Measurements from ENCODE around the gene TRAF3IP1.
A peak's percentile ranks its signal among the peaks of the same experiment; 100 is the strongest.

TRAF3IP1 gene

DNA sequence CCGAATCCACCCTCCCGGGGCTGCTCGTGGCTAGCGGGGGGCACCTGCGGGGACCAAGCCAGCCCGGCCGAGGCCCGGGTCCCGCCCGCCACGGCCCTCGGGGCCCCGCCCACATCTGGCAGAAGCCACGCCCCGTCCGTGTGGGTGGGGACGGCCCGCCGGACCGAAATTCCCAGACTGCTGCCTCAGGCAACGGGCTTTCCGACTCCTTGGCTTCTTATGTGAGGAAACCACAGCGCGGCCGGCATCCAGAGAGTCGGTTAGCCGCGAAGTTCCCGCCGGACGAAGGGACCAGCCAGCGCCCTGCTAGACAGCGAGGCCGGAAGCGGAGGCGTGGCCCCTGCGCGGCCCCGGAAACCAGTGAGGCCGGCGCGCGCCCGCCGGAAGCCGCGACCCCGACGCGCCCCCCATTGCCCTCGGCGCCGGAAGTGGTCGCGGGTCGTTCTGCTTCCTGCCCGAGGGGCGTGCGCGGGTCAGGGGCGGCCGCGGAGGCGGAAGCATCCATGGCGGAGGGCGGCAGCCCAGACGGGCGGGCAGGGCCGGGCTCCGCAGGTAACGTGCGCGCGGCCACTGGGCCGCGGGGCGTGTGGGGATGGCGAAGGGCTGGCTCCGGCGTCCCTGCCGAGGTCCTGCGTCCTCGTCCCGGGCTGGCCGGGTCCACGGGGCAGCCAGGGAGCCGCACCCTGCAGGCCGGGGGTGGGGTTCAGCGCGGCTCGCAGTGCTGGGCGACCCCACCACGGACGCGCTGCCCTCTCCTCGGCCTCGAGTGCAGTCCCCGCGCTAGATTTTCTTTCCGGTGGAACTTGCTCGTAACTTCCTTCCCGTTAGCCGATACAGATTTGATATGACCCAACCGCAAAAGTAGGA lies 106.5 kb downstream of the TRAF3IP1 start, which contains the start of gene ASB1:
TSS of gene ASB1 (plus strand) at position 360 of the 867 bp plus-strand sequence. CDS start at position 504, 144 bp downstream.
- Mint-ChIP-seq H3K4me1 (peaks cover 54% of the 10 kb centered on the region), H3K4me3 (peak within 1 kb of the TSS; percentile 87), H3K27me3 (no peaks in the 10 kb centered on the region), H3K36me3 (ENCODE audit: insufficient read depth) (peaks cover 17% of the 10 kb centered on the region), H3K27ac (ENCODE audit: low read depth) (peak within 1 kb of the TSS; percentile 88), H3K9me3 (no peaks in the 10 kb centered on the region)
- ATAC-seq (replicated peaks; ENCODE audit: extremely low read depth, poor library complexity, severe bottlenecking) = peak; percentile 79
- peak; percentile 61 to 67 for DNase-seq (ENCODE audit: low spot score in 2 of 2)

DNA sequence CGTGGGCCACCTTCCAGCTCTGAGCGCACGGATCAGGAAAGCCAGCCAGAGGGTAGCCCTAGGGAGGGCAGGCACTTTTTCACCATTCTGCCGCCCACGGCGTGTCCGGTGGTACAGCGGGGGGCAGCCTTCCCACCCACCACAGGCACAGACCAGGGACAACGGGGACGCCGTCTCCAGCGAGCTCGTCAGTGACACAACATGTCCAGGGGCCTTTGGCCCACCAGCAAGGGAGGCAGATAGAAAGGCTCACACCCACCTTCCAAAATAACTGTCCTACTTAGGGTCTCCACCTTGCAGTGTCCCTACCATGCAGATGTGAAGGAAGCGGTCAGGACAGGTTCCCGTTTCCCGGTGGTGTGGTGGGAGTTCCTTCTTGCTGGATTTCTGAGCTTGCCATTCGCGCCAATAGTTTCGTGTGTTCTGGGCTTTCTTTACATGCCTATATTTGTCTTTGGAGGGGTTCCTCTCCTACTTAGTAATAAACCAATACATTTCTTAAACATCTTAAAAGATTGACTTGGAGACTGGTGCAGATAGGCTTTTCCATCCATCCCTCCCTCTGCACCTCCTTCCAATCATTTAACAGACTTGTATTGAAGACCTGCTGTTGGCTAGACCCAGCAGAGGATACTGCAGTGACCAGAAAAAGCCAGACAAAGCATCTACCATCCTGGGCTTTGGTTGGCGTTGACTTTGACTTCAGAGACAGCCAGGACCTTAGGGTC lies 107.3 kb downstream of the TRAF3IP1 start:
- H3K36me3 Mint-ChIP-seq (ENCODE audit: insufficient read depth) = peaks cover 21% of the 10 kb centered on the region
- H3K27ac Mint-ChIP-seq (ENCODE audit: low read depth) = peak overlapping the region; percentile 88
- no peak for DNase-seq (ENCODE audit: low spot score in 2 of 2)
- no peaks in the 10 kb centered on the region for H3K9me3 Mint-ChIP-seq
- peak; percentile 1 for ATAC-seq (replicated peaks; ENCODE audit: extremely low read depth, poor library complexity, severe bottlenecking)
- H3K4me3 Mint-ChIP-seq = peak overlapping the region; percentile 87
- H3K4me1 Mint-ChIP-seq = peaks cover 62% of the 10 kb centered on the region
- no peaks in the 10 kb centered on the region for H3K27me3 Mint-ChIP-seq

DNA sequence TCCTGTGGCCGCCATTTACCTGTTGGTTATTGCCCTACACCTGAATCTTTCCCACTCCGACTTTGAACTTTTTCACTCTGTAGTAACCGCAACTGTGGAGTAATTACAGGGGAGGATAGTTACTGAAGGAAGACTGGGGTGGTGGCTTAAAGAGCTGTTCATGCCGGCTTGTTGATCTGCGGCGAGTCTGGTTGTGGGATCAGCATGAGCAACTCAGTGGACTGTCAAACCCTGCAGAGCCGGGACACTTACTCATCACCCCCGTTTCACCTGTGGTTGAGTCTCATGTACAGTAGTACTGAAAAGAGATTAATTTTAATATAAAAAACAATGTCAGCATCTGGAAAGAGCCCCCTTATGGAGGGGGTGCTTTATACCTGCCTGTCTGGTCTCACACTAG lies 108.5 kb downstream of the TRAF3IP1 start:
- ATAC-seq (replicated peaks; ENCODE audit: extremely low read depth, poor library complexity, severe bottlenecking) = no peak
- peaks cover 72% of the 10 kb centered on the region for H3K4me1 Mint-ChIP-seq
- no peaks in the 10 kb centered on the region for H3K9me3 Mint-ChIP-seq
- no peak for DNase-seq (ENCODE audit: low spot score in 2 of 2)
- peaks cover 25% of the 10 kb centered on the region for H3K36me3 Mint-ChIP-seq (ENCODE audit: insufficient read depth)
- H3K27me3 Mint-ChIP-seq = no peaks in the 10 kb centered on the region
- H3K4me3 Mint-ChIP-seq = peak overlapping the region; percentile 87
- peak overlapping the region; percentile 16 for H3K27ac Mint-ChIP-seq (ENCODE audit: low read depth)

DNA sequence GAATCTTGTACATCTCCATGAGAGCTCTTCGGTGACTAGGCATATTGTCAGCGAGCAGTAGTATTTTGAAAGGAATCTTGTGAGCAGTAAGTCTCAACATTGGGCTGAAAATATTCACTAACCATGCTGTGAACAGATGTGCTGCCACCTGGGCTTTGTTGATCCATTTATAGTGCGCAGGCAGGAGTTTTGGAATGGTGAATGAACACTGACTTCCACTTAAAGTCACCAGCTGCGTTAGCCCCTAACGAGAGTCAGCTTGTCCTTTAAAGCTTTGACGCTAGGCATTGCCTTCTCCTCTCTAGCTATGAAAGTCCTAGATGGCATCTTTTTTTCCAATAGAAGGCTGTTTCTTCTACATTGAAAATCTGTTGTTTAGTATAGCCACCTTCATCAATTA lies 110.5 kb downstream of the TRAF3IP1 start:
- Mint-ChIP-seq H3K27ac (ENCODE audit: low read depth) (no peak overlapping the region), H3K9me3 (no peaks in the 10 kb centered on the region), H3K4me1 (peaks cover 80% of the 10 kb centered on the region), H3K4me3 (no peak overlapping the region), H3K27me3 (no peaks in the 10 kb centered on the region), H3K36me3 (ENCODE audit: insufficient read depth) (peaks cover 33% of the 10 kb centered on the region)
- ATAC-seq (replicated peaks; ENCODE audit: extremely low read depth, poor library complexity, severe bottlenecking) = no peak
- no peak for DNase-seq (ENCODE audit: low spot score in 2 of 2)

DNA sequence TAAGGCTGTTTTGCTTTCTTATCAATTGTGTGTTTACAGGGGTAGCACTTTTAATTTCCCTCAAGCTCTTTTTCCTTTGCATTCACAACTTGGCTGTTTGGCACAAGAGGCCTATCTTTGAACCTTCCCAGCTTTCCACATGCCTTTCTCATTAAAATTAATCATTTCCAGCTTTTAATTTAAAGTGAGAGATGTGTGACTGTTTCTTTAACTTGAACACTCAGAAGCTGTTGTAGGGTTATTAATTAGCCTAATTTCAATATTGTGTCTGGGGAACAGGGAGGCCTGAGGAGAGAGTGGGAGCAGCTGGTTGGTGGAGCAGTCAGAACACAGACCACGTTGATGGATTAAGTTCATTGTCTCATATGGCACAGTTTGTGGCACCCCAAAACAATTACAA lies 111.1 kb downstream of the TRAF3IP1 start:
- no peaks in the 10 kb centered on the region for H3K27me3 Mint-ChIP-seq
- ATAC-seq (replicated peaks; ENCODE audit: extremely low read depth, poor library complexity, severe bottlenecking) (no peak), DNase-seq (ENCODE audit: low spot score in 2 of 2) (no peak)
- H3K36me3 Mint-ChIP-seq (ENCODE audit: insufficient read depth) = peaks cover 34% of the 10 kb centered on the region
- H3K27ac Mint-ChIP-seq (ENCODE audit: low read depth) = no peak overlapping the region
- no peaks in the 10 kb centered on the region for H3K9me3 Mint-ChIP-seq
- peaks cover 81% of the 10 kb centered on the region for H3K4me1 Mint-ChIP-seq
- H3K4me3 Mint-ChIP-seq = no peak overlapping the region

DNA sequence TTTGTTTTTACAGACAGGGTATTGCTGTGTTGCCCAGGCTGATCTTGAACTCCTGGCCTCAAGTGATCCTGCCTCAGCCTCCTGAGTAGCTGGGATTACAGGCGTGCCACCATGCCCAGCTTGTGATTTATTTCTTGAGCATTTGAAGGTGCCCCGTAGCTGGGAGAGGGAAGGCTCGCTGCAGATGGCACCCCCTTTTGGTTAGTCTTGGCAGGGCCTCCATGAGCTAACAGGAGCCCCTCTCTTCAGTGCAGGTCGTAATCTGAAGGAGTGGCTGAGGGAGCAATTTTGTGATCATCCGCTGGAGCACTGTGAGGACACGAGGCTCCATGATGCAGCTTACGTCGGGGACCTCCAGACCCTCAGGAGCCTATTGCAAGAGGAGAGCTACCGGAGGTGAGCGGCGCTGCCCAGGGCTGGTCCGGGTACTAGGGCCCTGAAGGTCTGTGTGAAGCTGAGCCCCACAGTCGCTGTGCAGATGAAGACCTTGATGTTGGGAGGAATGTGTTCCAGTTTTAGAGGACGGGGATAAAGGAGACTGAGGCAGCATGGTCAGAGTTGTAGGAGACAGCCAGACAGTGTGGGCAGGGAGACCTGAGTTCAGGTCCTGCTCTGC lies 113.1 kb downstream of the TRAF3IP1 start:
- Mint-ChIP-seq H3K9me3 (no peaks in the 10 kb centered on the region), H3K36me3 (ENCODE audit: insufficient read depth) (peaks cover 44% of the 10 kb centered on the region), H3K27ac (ENCODE audit: low read depth) (peak overlapping the region; percentile 87), H3K4me1 (peaks cover 84% of the 10 kb centered on the region), H3K27me3 (no peaks in the 10 kb centered on the region), H3K4me3 (no peak overlapping the region)
- DNase-seq (ENCODE audit: low spot score in 2 of 2) (no peak), ATAC-seq (replicated peaks; ENCODE audit: extremely low read depth, poor library complexity, severe bottlenecking) (no peak)

DNA sequence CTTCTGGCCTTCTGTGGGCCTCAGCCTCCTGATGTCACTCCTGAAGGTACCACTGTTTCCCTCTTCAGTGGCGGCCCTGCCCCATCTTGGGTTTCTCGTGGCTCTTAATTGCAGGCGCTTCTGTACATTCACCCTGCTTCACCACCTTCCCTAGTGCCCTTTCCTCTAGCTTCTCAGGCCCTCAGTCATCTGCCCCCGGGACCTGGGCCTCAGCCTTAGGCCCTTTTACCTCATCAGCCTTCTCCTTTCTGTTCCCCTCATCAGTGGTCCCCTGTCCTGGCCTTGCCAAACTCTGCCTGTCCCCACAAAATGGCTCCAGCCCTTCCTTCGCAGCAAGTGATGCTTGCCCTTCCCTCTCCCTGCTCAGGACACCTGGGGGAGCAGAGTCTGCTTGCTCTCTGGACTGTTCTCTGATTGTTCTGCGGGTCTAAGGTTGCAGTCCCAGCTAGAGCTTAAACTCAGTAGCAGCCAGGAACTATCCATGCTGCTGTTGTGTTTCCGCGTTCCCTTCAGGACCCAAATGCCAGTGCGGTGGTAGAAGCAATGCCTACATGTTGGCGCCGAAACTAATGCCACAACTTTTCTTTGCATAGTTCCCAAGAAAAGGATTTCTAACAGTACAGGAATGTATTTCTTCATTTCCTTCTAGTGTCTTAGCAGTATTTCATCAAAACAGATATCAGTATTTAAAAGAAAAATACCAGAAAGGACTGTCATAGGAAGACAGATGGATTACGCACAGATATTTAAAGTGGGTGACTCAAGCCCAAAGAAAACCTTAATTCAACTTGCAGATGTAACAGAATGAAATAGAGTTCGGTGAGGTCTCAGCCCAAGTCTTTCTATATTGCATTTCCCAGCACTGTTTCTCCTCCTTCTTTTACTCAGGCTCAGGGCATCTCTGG lies 113.9 kb downstream of the TRAF3IP1 start:
- no peak for DNase-seq (ENCODE audit: low spot score in 2 of 2)
- H3K36me3 Mint-ChIP-seq (ENCODE audit: insufficient read depth) = peaks cover 44% of the 10 kb centered on the region

DNA sequence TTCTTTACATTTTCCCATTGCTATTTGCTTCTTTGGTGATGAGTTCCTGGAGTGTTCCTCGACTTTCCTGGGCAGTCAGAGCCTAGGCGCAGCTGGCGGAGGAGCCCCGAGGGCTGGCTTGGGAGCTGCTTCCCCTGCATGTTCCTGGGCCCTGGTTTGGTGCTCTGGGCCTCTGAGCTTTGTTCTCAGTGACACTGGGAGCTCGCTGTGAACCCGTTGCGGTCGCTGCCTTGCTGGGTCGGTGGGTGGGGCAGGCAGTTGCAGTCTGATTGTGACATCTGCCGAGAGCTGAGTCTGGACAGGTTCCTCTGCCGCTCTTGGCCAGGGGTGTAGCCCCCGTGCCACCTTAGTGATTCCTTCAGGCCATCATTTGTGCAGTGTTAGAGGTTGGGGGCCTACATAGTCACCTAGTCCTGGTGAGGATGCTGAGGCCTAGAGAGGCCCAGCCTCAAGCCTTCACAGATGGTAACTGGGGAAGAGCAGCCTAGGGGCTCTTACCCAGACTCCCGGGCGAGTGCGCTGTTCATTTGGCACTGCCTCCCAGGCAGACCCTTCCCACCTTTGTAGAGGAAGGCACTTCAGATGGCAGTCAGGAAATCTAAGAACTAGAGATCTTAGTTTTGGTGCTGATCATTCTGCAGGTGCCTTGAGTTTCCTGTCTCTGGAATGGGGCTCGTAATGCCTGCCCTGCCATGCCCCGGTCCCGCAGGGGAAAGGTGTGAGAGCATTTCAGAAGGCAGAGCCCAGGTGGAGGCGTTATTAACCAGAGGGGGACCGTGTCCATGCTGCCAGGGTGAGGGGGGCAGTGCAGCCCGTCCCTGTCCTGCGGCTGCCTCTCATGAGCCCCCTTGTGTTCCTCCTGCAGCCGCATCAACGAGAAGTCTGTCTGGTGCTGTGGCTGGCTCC lies 114.8 kb downstream of the TRAF3IP1 start:
- Mint-ChIP-seq H3K4me3 (no peak overlapping the region), H3K27ac (ENCODE audit: low read depth) (no peak overlapping the region), H3K27me3 (no peaks in the 10 kb centered on the region), H3K9me3 (no peaks in the 10 kb centered on the region), H3K36me3 (ENCODE audit: insufficient read depth) (peaks cover 43% of the 10 kb centered on the region), H3K4me1 (peaks cover 87% of the 10 kb centered on the region)
- no peak for DNase-seq (ENCODE audit: low spot score in 2 of 2)
- ATAC-seq (replicated peaks; ENCODE audit: extremely low read depth, poor library complexity, severe bottlenecking) = no peak

More for the DNA sequence above, 113.9 kb downstream of the TRAF3IP1 start:
- peak overlapping the region; percentile 87 for H3K27ac Mint-ChIP-seq (ENCODE audit: low read depth)
- no peaks in the 10 kb centered on the region for H3K27me3 Mint-ChIP-seq
- ATAC-seq (replicated peaks; ENCODE audit: extremely low read depth, poor library complexity, severe bottlenecking) = no peak
- no peaks in the 10 kb centered on the region for H3K9me3 Mint-ChIP-seq
- H3K4me3 Mint-ChIP-seq = no peak overlapping the region
- peaks cover 86% of the 10 kb centered on the region for H3K4me1 Mint-ChIP-seq

DNA sequence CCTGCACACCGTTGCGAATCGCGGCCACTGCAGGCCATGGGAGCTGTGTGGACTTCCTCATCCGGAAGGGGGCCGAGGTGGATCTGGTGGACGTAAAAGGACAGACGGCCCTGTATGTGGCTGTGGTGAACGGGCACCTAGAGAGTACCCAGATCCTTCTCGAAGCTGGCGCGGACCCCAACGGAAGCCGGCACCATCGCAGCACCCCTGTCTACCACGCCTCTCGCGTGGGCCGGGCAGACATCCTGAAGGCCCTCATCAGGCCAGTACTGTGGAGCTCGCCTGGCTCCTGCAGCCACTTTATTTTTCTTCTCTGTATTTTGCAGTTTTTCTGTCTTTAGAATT lies 115.4 kb downstream of the TRAF3IP1 start:
- Mint-ChIP-seq H3K4me3 (no peak overlapping the region), H3K9me3 (no peaks in the 10 kb centered on the region), H3K27ac (ENCODE audit: low read depth) (peak overlapping the region; percentile 33), H3K36me3 (ENCODE audit: insufficient read depth) (peaks cover 47% of the 10 kb centered on the region), H3K4me1 (peaks cover 87% of the 10 kb centered on the region), H3K27me3 (no peaks in the 10 kb centered on the region)
- DNase-seq (ENCODE audit: low spot score in 2 of 2) (no peak), ATAC-seq (replicated peaks; ENCODE audit: extremely low read depth, poor library complexity, severe bottlenecking) (no peak)

DNA sequence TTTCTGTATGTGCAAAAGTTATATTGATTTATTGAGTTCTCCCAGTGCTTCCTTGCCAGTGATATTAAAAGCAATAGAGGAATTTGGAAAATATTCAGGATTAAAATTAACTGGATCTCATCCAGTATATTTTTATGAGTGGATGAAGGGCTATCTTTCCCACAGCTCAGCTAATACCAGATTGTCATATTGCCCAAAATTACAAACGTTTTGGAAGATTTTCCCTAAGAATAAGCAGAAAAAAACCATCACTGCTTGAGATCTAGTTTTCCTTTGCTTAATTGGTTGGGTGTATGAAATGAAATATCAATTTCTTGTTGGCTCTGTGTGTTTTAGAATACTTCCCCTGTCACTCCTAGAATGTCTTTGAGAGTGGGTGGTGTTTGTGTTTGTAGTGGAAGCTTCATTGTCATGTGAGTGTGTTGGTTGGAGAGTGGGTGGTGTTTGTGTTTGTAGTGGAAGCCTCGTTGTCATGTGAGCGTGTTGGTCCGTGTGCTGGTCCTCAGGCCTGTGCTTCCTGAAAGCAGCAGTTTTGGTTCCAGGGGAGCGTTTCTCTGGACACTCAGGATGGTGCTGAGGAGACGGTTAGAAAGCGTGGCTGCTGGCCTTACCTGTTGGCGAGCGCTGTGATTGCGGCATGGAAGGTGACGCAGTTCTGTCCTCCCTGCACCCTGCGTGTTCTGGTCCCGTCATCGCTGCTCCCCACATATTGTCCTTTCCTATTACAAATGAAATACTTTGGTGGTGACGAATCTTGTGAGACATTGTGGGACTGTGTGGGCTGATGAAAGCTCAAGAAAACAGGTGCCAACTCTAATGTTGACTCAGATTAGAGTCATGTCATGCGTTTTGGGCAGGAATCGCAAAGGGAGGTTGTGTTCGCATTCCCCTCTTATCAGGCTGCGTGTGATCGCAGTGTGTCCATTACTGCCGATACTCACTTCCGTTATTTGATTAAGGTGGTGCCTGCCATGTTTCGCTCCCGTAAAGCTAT lies 118.8 kb downstream of the TRAF3IP1 start:
- H3K27ac Mint-ChIP-seq (ENCODE audit: low read depth) = peak overlapping the region; percentile 68
- peaks cover 39% of the 10 kb centered on the region for H3K36me3 Mint-ChIP-seq (ENCODE audit: insufficient read depth)
- no peaks in the 10 kb centered on the region for H3K27me3 Mint-ChIP-seq
- H3K9me3 Mint-ChIP-seq = no peaks in the 10 kb centered on the region
- peak overlapping the region; percentile 52 for H3K4me3 Mint-ChIP-seq
- no peak for DNase-seq (ENCODE audit: low spot score in 2 of 2)
- peak; percentile 82 for ATAC-seq (replicated peaks; ENCODE audit: extremely low read depth, poor library complexity, severe bottlenecking)
- H3K4me1 Mint-ChIP-seq = peaks cover 83% of the 10 kb centered on the region
